ENCODE measurements around the gene STK35. TPM values are rescaled to one million over a fixed set of nuclear protein-coding genes. Genes with fewer than 3 reads are reported as not detected.
A peak's percentile ranks its signal among the peaks of the same experiment; 100 is the strongest.

The STK35 gene
- total RNA-seq: 10 to 100 TPM; 24.3 to 39.6 (median 36.3) TPM

DNA sequence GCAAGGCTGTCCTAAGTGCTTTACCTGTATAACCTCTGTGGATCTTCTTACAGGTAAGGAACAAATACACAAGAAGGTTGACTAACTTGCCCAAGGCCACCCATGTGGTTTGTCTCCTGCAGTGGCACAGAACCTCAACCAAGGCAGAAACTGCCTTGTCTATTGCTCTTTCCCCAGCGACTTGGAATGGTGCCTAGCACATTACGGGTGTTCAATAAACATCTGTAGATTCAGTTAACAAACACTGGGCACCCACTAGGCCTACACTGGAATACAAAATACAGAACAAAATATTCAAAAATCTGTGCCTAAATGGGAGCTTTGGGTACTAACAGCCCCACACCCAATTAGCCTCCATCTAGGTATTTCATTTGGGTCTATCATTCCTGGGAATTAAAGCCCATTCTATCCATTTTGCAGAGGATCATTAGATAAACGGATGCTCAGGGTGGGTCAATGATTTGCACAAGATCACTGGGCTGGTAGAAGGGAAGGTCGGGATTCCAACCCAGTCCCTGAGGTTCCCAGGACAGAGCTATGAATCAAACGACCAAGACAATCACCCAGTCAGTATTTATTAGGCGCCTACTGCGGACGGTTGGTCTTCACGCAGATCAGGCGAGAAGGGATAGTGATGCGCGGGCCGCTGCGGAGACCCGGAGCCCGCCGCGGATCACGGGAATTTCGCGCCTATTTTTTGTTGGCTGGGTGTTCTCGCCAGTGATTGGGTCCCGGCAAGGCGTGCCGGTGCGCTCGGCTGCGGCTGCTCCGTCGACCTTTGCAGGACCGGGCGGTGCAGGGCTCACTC lies at the start of gene STK35:
STK35 (plus strand) TSS at position 771 of the 808 bp plus-strand sequence. CDS start 55 bp downstream, outside the sequence.
- Histone ChIP-seq H3K27ac (peak within 1 kb of the TSS; percentile 95 to 99 (median 98)), H3K27me3 (no peaks in the 10 kb centered on the region), H3K36me3 (peaks cover 0 to 4% (median 0%) of the 10 kb centered on the region in 3 donors), H3K9me3 (no peaks in the 10 kb centered on the region), H3K4me3 (peak within 1 kb of the TSS; percentile 66 to 91 (median 82)), H3K4me1 (peaks cover 5 to 34% (median 19%) of the 10 kb centered on the region in 4 donors)
- DNase-seq: no peak
- TF ChIP-seq, protein P1, sequence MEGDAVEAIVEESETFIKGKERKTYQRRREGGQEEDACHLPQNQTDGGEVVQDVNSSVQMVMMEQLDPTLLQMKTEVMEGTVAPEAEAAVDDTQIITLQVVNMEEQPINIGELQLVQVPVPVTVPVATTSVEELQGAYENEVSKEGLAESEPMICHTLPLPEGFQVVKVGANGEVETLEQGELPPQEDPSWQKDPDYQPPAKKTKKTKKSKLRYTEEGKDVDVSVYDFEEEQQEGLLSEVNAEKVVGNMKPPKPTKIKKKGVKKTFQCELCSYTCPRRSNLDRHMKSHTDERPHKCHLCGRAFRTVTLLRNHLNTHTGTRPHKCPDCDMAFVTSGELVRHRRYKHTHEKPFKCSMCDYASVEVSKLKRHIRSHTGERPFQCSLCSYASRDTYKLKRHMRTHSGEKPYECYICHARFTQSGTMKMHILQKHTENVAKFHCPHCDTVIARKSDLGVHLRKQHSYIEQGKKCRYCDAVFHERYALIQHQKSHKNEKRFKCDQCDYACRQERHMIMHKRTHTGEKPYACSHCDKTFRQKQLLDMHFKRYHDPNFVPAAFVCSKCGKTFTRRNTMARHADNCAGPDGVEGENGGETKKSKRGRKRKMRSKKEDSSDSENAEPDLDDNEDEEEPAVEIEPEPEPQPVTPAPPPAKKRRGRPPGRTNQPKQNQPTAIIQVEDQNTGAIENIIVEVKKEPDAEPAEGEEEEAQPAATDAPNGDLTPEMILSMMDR (IDR thresholded peaks at IDR 0.05): no peak
- no peak for TF ChIP-seq POLR2A (IDR thresholded peaks at IDR 0.05)

DNA sequence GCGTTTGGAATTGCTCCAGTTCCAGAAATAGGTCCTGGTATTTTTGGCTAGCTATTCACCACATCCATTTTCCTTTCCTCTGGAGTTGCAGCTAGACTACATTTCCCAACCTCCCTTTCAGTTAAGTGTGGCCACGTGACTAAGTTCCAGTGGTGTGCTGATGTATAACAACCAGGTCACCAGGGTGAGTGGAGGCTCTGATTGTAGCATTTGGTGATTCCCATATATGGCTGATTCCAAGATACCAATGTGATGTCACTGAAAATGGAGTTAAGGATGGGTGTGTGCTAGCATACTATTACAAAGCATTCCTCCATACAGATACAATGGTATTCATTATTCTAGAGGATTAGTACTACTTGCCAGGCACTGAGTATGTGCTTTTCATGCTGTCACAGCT lies 49.7 kb upstream of the STK35 start:
- Histone ChIP-seq H3K27ac (no peak overlapping the region), H3K4me1 (no peaks in the 10 kb centered on the region), H3K4me3 (no peak overlapping the region), H3K36me3 (no peaks in the 10 kb centered on the region), H3K27me3 (no peaks in the 10 kb centered on the region), H3K9me3 (no peaks in the 10 kb centered on the region)
- TF ChIP-seq, protein P1 (IDR thresholded peaks at IDR 0.05): no peak
- DNase-seq: no peak

DNA sequence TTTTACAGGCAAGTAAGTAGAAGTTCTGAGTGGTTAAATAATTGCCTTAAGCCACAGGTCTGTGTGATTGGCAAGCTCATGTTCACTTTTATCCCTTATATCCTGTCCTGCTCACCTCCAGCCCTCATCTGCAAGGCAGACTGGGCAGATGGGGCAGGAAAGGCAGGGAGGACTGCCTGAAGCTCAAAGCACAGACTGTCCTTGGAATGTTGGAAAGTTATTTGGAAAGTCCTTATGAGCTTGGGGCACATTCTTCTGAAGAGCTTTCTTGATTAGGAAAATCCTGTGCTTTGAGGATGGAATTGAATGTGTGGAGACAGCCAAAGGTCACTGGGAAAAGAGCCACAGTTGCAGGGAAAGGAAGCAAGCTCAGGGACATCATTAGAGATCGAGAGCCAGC lies 48.9 kb upstream of the STK35 start:
- Histone ChIP-seq H3K9me3 (no peaks in the 10 kb centered on the region), H3K4me3 (no peak overlapping the region), H3K27ac (no peak overlapping the region), H3K36me3 (no peaks in the 10 kb centered on the region), H3K4me1 (no peaks in the 10 kb centered on the region), H3K27me3 (no peaks in the 10 kb centered on the region)
- no peak for DNase-seq
- TF ChIP-seq, protein P1 (IDR thresholded peaks at IDR 0.05): no peak

DNA sequence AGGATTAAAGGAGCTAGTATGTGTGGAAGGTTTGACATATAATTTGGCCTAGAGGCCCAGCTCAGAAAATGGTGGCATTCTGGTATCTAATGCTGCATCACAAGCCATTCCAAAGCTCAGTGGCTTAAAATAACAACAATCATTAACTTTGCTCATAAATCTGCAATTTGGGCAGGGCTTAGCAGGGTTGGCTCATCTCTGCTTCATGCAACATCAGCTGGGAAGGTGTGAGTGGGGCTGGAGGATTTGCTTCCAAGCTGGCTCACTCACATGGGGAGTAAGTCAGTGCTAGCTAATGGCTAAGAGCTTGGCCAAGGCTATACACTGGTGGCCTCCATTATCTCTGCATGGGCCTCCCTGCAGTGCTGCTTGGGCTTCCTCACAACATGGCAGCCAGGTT lies 48.0 kb upstream of the STK35 start:
- Histone ChIP-seq H3K4me1 (no peaks in the 10 kb centered on the region), H3K27ac (no peak overlapping the region), H3K36me3 (no peaks in the 10 kb centered on the region), H3K9me3 (peaks cover 0 to 4% (median 0%) of the 10 kb centered on the region in 4 donors), H3K27me3 (no peaks in the 10 kb centered on the region), H3K4me3 (no peak overlapping the region)
- no peak for DNase-seq
- TF ChIP-seq, protein P1 (IDR thresholded peaks at IDR 0.05): no peak
- no peak for TF ChIP-seq POLR2A (IDR thresholded peaks at IDR 0.05)

DNA sequence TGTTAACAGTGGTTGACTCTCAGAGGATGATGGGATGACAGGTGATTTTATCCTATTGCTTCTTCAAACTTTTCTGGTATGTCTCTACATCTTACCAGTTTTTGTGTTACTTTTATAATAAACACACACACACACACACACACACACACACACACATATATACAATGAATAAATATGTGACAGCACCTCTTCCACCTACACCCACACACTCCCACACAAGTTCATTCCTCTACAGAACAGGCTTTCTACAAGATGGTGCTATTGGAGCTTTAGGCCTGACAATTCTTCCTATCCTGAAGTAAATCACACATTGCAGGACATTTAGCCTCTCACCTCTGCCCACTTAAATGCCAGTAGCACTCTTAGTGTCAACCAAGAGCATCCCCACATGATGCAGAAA lies 46.7 kb upstream of the STK35 start:
- TF ChIP-seq, protein P1 (IDR thresholded peaks at IDR 0.05): no peak
- TF ChIP-seq POLR2A (IDR thresholded peaks at IDR 0.05): no peak
- Histone ChIP-seq H3K27me3 (no peaks in the 10 kb centered on the region), H3K27ac (no peak overlapping the region)

More for the DNA sequence above, 46.7 kb upstream of the STK35 start:
- Histone ChIP-seq H3K4me3 (no peak overlapping the region), H3K4me1 (no peaks in the 10 kb centered on the region), H3K36me3 (no peaks in the 10 kb centered on the region), H3K9me3 (peaks cover 0 to 4% (median 0%) of the 10 kb centered on the region in 4 donors)
- DNase-seq: no peak

Data from Peyer's patch (tissue), 4 donors.